DOHH2 (cell line): ENCODE measurements around the gene NPAS2.

ENCODE experiments used
- H3F3A ChIP-seq: fragments of 200-600 bp; sonication (generic), shearing (Covaris generic); 2 replicates; pipeline ENCODE4 v1.6.0; 2016; ENCODE audit warnings: antibody characterized with exemption, mild to moderate bottlenecking; ENCODE audit not compliant: control insufficient read depth, insufficient read depth
- H3K27ac ChIP-seq: fragments of 200-600 bp; sonication (generic); 2 replicates; pipeline ENCODE4 v1.5.1; 2014; ENCODE audit warnings: low read depth, mild to moderate bottlenecking, low read length, moderate library complexity
- H3K27me3 ChIP-seq: fragments of 200-600 bp; sonication (generic); 2 replicates; pipeline ENCODE4 v1.6.1; 2014; ENCODE audit warnings: mild to moderate bottlenecking, low read length, mixed read lengths; ENCODE audit not compliant: control insufficient read depth
- H3K36me3 ChIP-seq: fragments of 200-600 bp; sonication (generic); 2 replicates; pipeline ENCODE4 v1.6.1; 2014; ENCODE audit warnings: mild to moderate bottlenecking, low read length, moderate library complexity, mixed read lengths; ENCODE audit not compliant: control insufficient read depth
- H3K4me1 ChIP-seq: fragments of 200-600 bp; sonication (generic); 2 replicates; pipeline ENCODE4 v1.6.1; 2014; ENCODE audit warnings: mild to moderate bottlenecking, low read length, mixed read lengths; ENCODE audit not compliant: control insufficient read depth
- H3K4me2 ChIP-seq: fragments of 200-600 bp; sonication (generic); 2 replicates; pipeline ENCODE4 v1.6.0; 2014; ENCODE audit warnings: mild to moderate bottlenecking, low read length, moderate library complexity
- H3K4me3 ChIP-seq: fragments of 200-600 bp; sonication (generic); 2 replicates; pipeline ENCODE4 v1.5.1; 2014; ENCODE audit warnings: mild to moderate bottlenecking, low read length, mixed read lengths
- H3K79me2 ChIP-seq: fragments of 200-600 bp; sonication (generic); 2 replicates; pipeline ENCODE4 v1.6.1; 2014; ENCODE audit warnings: mild to moderate bottlenecking, low read length, mixed read lengths; ENCODE audit not compliant: control insufficient read depth
- H3K9me2 ChIP-seq: fragments of 200-600 bp; sonication (generic); replicated peaks from 2 replicates; pipeline ENCODE4 v1.6.1; 2014; ENCODE audit warnings: mild to moderate bottlenecking, low read length, mixed read lengths; ENCODE audit not compliant: control insufficient read depth
- H3K9me3 ChIP-seq: fragments of 200-600 bp; sonication (generic); 2 replicates; pipeline ENCODE4 v1.6.1; 2014; ENCODE audit warnings: antibody characterized with exemption, low read length, mixed read lengths; ENCODE audit not compliant: control insufficient read depth, insufficient read depth
- H4K20me1 ChIP-seq: fragments of 200-600 bp; sonication (generic); 2 replicates; pipeline ENCODE4 v1.6.0; 2014; ENCODE audit warnings: low read depth, mild to moderate bottlenecking, antibody characterized with exemption, low read length, moderate library complexity; ENCODE audit not compliant: control insufficient read depth, insufficient read depth
- EZH2phosphoT487 ChIP-seq: fragments of 200-600 bp; sonication (generic); IDR thresholded peaks from 2 replicates; pipeline ENCODE4 v1.6.1; 2017; ENCODE audit warnings: borderline replicate concordance, mild to moderate bottlenecking, antibody characterized with exemption, low read length, moderate library complexity, mixed read lengths
- TF ChIP-seq, protein P1 (sequence below): fragments of 200-600 bp; sonication (generic); IDR thresholded peaks from one replicate; pipeline ENCODE4 v1.5.1; 2014; ENCODE audit warnings: antibody characterized with exemption, mild to moderate bottlenecking, low read depth, low read length; ENCODE audit not compliant: poor library complexity, severe bottlenecking

Gene NPAS2

DNA sequence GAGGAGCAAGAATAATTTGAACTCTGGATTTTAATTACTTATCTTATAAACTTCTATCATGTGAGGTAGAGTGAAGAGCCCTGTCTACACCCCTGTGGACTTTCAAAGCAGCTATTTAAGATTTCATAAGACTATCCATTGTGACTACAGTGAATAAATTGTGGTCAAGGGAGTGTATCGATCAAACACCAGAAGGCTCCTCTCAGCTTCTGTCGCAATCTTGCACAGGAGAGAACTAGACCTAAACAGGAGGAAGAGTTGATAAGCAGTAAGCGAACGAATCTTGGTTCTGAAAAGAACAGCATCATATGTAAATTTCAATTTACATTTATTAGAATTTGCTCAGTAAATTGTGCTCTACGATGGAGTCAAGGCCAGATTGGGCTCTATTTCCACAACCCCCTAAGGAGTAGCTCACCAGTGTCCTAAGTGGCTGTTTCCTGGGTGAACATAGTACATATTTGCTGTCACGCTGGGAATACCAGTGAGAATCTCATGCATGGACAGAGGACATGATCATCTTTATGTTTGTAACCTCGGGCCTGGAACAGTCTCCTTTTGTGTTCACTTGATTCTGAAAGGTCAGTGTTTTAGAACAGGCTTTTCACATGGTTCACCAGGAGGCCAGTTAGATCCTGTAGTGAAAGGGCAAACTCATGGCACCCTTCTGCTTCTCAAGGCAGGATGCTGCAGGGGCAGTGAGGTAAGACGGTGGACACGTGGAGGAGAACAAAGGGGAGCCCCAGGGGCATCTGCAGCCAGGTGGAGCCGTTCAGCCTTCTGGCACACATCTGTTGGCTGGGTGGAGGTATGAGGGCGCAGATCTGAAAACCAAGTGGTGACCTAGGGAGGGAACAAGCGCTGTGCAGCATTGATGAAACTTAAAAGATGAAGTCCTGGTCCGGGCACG lies 33.3 kb downstream of the NPAS2 start:
- Histone ChIP-seq H3K27ac (no peak overlapping the region), H3K27me3 (peaks cover 3% of the 10 kb centered on the region; the same call in 1 of the 2 replicates), H3F3A (no peaks in the 10 kb centered on the region), H3K4me3 (no peak overlapping the region), H3K36me3 (no peaks in the 10 kb centered on the region), H3K9me2 (no peaks in the 10 kb centered on the region), H3K4me1 (no peaks in the 10 kb centered on the region), H3K79me2 (no peaks in the 10 kb centered on the region), H3K4me2 (no peak overlapping the region), H3K9me3 (no peaks in the 10 kb centered on the region), H4K20me1 (no peaks in the 10 kb centered on the region)
- TF ChIP-seq EZH2phosphoT487 = no peak
- TF ChIP-seq, protein P1, sequence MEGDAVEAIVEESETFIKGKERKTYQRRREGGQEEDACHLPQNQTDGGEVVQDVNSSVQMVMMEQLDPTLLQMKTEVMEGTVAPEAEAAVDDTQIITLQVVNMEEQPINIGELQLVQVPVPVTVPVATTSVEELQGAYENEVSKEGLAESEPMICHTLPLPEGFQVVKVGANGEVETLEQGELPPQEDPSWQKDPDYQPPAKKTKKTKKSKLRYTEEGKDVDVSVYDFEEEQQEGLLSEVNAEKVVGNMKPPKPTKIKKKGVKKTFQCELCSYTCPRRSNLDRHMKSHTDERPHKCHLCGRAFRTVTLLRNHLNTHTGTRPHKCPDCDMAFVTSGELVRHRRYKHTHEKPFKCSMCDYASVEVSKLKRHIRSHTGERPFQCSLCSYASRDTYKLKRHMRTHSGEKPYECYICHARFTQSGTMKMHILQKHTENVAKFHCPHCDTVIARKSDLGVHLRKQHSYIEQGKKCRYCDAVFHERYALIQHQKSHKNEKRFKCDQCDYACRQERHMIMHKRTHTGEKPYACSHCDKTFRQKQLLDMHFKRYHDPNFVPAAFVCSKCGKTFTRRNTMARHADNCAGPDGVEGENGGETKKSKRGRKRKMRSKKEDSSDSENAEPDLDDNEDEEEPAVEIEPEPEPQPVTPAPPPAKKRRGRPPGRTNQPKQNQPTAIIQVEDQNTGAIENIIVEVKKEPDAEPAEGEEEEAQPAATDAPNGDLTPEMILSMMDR = no peak

DNA sequence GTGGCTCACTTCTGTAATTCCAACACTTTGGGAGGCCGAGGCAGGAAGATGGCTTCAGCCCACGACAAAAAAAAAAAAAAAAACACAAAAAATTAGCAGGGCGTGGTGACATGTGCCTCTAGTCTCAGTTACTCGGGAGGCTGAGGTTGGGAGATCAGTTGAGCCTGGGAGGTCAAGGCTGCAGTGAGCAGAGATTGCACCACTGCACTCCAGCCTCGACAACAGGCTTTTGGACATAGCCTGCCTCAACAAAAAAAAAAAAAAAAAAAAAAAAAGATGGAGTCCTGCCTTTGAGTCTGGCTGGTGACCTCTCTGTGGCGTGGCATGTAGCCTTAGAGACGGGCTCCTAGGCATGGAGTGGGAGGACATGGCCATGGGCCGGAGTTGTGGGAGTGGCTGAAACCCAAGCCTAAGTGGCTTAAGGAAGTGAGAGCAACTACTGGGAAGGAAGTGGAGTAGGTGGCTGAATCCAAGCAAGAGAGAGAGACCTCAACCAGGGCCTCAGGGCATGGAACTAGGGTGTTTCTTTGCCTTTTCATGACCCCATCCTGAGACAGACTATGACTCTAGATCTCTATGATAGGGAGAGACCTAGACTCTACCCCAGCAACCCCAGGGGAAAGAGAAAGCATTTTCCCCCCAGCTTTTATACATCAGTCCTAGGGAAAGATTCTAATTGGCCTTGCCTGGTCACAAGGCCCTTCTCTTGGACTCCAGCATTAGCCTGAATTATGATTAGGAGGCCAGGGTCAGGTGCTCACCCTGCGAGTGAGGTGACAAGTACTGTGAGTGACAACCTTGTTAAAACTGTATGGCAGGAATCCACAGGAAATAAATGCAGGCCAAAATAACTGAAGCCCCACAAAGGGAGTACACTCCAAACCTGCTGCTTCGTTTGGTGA lies 34.2 kb downstream of the NPAS2 start:
- H3K4me2 ChIP-seq = no peak overlapping the region
- TF ChIP-seq EZH2phosphoT487 = no peak
- TF ChIP-seq, protein P1 = no peak
- no peaks in the 10 kb centered on the region for H3K36me3 ChIP-seq
- H3K4me3 ChIP-seq = no peak overlapping the region
- no peaks in the 10 kb centered on the region for H3K9me2 ChIP-seq
- H3K9me3 ChIP-seq = no peaks in the 10 kb centered on the region
- no peaks in the 10 kb centered on the region for H3K4me1 ChIP-seq
- peaks cover 2% of the 10 kb centered on the region; the same call in 1 of the 2 replicates for H3K27me3 ChIP-seq
- no peaks in the 10 kb centered on the region for H3F3A ChIP-seq
- H4K20me1 ChIP-seq = no peaks in the 10 kb centered on the region
- H3K27ac ChIP-seq = no peak overlapping the region
- H3K79me2 ChIP-seq = no peaks in the 10 kb centered on the region

DNA sequence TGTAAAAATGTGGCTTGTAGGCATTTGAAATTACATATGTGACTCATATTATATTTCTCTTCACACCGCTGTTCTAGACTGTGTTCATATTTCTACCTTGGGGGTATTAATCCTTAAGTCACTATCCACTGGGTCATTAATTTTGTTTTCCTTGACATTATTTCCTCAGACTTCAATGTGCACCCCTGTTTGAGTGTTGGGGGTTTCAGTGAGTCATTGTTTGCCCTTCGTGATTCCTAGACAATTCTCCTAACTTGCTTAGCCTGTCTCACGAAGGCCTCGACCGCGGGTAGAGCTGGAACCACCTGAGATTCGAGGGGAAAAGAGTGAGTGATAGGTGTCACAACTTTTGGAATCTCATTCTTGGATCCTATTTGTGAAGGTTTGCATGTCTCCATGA lies 35.1 kb downstream of the NPAS2 start:
- H3K9me2 ChIP-seq = no peaks in the 10 kb centered on the region
- no peaks in the 10 kb centered on the region for H3F3A ChIP-seq
- no peaks in the 10 kb centered on the region for H4K20me1 ChIP-seq
- no peaks in the 10 kb centered on the region for H3K4me1 ChIP-seq
- H3K79me2 ChIP-seq = no peaks in the 10 kb centered on the region
- no peak overlapping the region for H3K27ac ChIP-seq
- TF ChIP-seq, protein P1 = no peak
- TF ChIP-seq EZH2phosphoT487 = no peak
- no peaks in the 10 kb centered on the region for H3K27me3 ChIP-seq
- no peaks in the 10 kb centered on the region for H3K9me3 ChIP-seq
- no peaks in the 10 kb centered on the region for H3K36me3 ChIP-seq
- H3K4me2 ChIP-seq = no peak overlapping the region
- H3K4me3 ChIP-seq = no peak overlapping the region
